AG09309 (cell line): ENCODE measurements around the gene IGFBP7.

ENCODE experiments used
- DNase-seq: peaks from one replicate; pipeline ENCODE4 v3.0.0-alpha.2; 2010; ENCODE audit warnings: low read depth
- H3K4me3 ChIP-seq: 2 replicates; pipeline ENCODE4 v1.5.1; 2011; ENCODE audit warnings: mild to moderate bottlenecking, low read depth, low read length, moderate library complexity; ENCODE audit not compliant: control insufficient read depth
- CTCF ChIP-seq: IDR thresholded peaks from 2 replicates; pipeline ENCODE4 v1.5.1; 2011; ENCODE audit warnings: mild to moderate bottlenecking, low read depth, low read length, inconsistent platforms; ENCODE audit not compliant: insufficient read depth, control insufficient read depth; ENCODE audit errors: missing control alignments

Gene IGFBP7

GRCh38 chr4:57020467-57021101 lies 89.6 kb downstream of the IGFBP7 start:
- DNase-seq = peak; percentile 77
- TF ChIP-seq CTCF = no peak
- no peak overlapping the region for H3K4me3 ChIP-seq

- TF ChIP-seq CTCF = peak; percentile 19
- no peak for DNase-seq
- no peak overlapping the region for H3K4me3 ChIP-seq
These were observed 91.2 kb downstream of the IGFBP7 start for GRCh38 chr4:57018980-57019379.

GRCh38 chr4:57013543-57014120 lies 96.6 kb downstream of the IGFBP7 start:
- no peak overlapping the region for H3K4me3 ChIP-seq
- no peak for DNase-seq
- TF ChIP-seq CTCF = no peak

- no peak for TF ChIP-seq CTCF
- no peak overlapping the region for H3K4me3 ChIP-seq
- no peak for DNase-seq
These were observed 110.4 kb downstream of the IGFBP7 start for GRCh38 chr4:56999751-57000150.

- DNase-seq = peak; percentile 53
- TF ChIP-seq CTCF = no peak
These were observed 114.7 kb downstream of the IGFBP7 start for GRCh38 chr4:56995525-56995924.

GRCh38 chr4:56990109-56990905 lies 119.9 kb downstream of the IGFBP7 start:
- no peak for TF ChIP-seq CTCF
- no peak for DNase-seq
- no peak overlapping the region for H3K4me3 ChIP-seq

More at GRCh38 chr4:56995525-56995924, 114.7 kb downstream of the IGFBP7 start:
- H3K4me3 ChIP-seq = no peak overlapping the region
